PC-3 (cell line): Measurements from ENCODE around the gene FAM209B. TPM values are rescaled to one million over a fixed set of nuclear protein-coding genes. Genes with fewer than 3 reads are reported as not detected.

ENCODE experiments used
- ATAC-seq: fragments of 200-7000 bp; cut with Tn5 transposase; 2 replicates; pipeline ENCODE4 v1.9.1; 2020; ENCODE audit warnings: mild to moderate bottlenecking, moderate library complexity
- BruUV-seq: library from RNA; stranded (reverse); fragments of 400-500 nt; replicated peaks from 2 replicates; lab custom pipeline; 2021; lab: Mats Ljungman, UMichigan
- CTCF ChIA-PET: fragments of 300-600 bp; sonication (Branson Sonifier 250); formaldehyde crosslinking; loops from one replicate; lab custom pipeline; 2022; ENCODE audit warnings: antibody characterized with exemption; lab: Charles Lee
- POLR2A ChIA-PET: fragments of 300-600 bp; sonication (Branson Sonifier 250); formaldehyde crosslinking; loops from one replicate; lab custom pipeline; 2022; ENCODE audit warnings: antibody characterized with exemption; ENCODE audit not compliant: unreplicated experiment; lab: Charles Lee
- DNase-seq: peaks from one replicate; pipeline ENCODE4 v3.0.0-alpha.2; 2015
- H2AFZ ChIP-seq: fragments of 300-600 bp; sonication (generic); 2 replicates; pipeline ENCODE4 v1.6.0; 2016; ENCODE audit warnings: antibody characterized with exemption, low read length
- H3F3A ChIP-seq: fragments of 300-600 bp; sonication (generic); one replicate; pipeline ENCODE4 v1.6.0; 2017; ENCODE audit warnings: antibody characterized with exemption, low read length, control low read depth, mild to moderate bottlenecking; ENCODE audit not compliant: unreplicated experiment
- H3K27ac ChIP-seq: fragments of 300-600 bp; sonication (generic); 2 replicates; pipeline ENCODE4 v1.5.1; 2016; ENCODE audit warnings: mild to moderate bottlenecking, low read length
- H3K27me3 ChIP-seq: fragments of 300-600 bp; sonication (generic); 2 replicates; pipeline ENCODE4 v1.6.1; 2016; ENCODE audit warnings: low read length, mixed read lengths
- H3K36me3 ChIP-seq: fragments of 300-600 bp; sonication (generic); 2 replicates; pipeline ENCODE4 v1.6.1; 2016; ENCODE audit warnings: low read depth, mixed run types, low read length, mixed read lengths
- H3K4me1 ChIP-seq: fragments of 300-600 bp; sonication (generic); 2 replicates; pipeline ENCODE4 v1.5.1; 2016; ENCODE audit warnings: low read length; ENCODE audit not compliant: insufficient read depth
- H3K4me2 ChIP-seq: fragments of 300-600 bp; sonication (generic); 2 replicates; pipeline ENCODE4 v1.6.0; 2016; ENCODE audit warnings: low read length
- H3K4me3 ChIP-seq: fragments of 300-600 bp; sonication (generic); 2 replicates; pipeline ENCODE4 v1.5.1; 2016; ENCODE audit warnings: mild to moderate bottlenecking, low read length, mixed read lengths
- H3K79me2 ChIP-seq: fragments of 300-600 bp; sonication (generic); 2 replicates; pipeline ENCODE4 v1.6.1; 2017; ENCODE audit warnings: low read length, mixed read lengths
- H3K9ac ChIP-seq: fragments of 300-600 bp; sonication (generic); 2 replicates; pipeline ENCODE4 v1.6.0; 2016; ENCODE audit warnings: mild to moderate bottlenecking, low read length
- H3K9me2 ChIP-seq: fragments of 300-600 bp; sonication (generic); replicated peaks from 2 replicates; pipeline ENCODE4 v1.6.1; 2016; ENCODE audit warnings: mixed run types, low read length, mixed read lengths
- H3K9me3 ChIP-seq: fragments of 300-600 bp; sonication (generic); 2 replicates; pipeline ENCODE4 v1.6.1; 2016; ENCODE audit warnings: low read length, mixed read lengths
- H4K20me1 ChIP-seq: fragments of 300-600 bp; sonication (generic); 2 replicates; pipeline ENCODE4 v1.6.1; 2016; ENCODE audit warnings: low read length, mixed read lengths
- CTCF ChIP-seq: fragments of 300-600 bp; sonication (generic); conservative IDR thresholded peaks from 2 replicates; pipeline ENCODE4 v1.5.1; 2017; ENCODE audit warnings: antibody characterized with exemption, low read depth, mild to moderate bottlenecking, low read length
- EZH2 ChIP-seq: fragments of 300-600 bp; sonication (generic); IDR thresholded peaks from one replicate; pipeline ENCODE4 v1.6.1; 2017; ENCODE audit warnings: antibody characterized with exemption, mild to moderate bottlenecking, low read length; ENCODE audit not compliant: unreplicated experiment
- EZH2phosphoT487 ChIP-seq: fragments of 300-600 bp; sonication (generic); IDR thresholded peaks from 2 replicates; pipeline ENCODE4 v1.6.1; 2018; ENCODE audit warnings: mild to moderate bottlenecking, antibody characterized with exemption, low read length, borderline replicate concordance
- intact Hi-C: fragments of 100-400 bp; cut with micrococcal nuclease; formaldehyde crosslinking; loops from 2 replicates; pipeline ENCODE4 v1.9.0; 2023
- total RNA-seq: library from RNA; depleted of rRNA; stranded (reverse); fragments of >200 nt; gene quantifications from 2 replicates; pipeline ENCODE4 v1.2.3, GENCODE V29; 2014

The FAM209B gene
- total RNA-seq, 1 experiment from 2014 or later, result 0.58 TPM

GRCh38 chr20:56488566-56488965, 44.5 kb upstream of the FAM209B start:
- Histone ChIP-seq H3K36me3 (peaks cover 61% of the 10 kb centered on the region), H3F3A (no peaks in the 10 kb centered on the region), H3K9me2 (no peaks in the 10 kb centered on the region), H3K4me3 (no peak overlapping the region), H3K27ac (no peak overlapping the region), H3K9me3 (no peaks in the 10 kb centered on the region), H3K27me3 (no peaks in the 10 kb centered on the region), H3K79me2 (no peaks in the 10 kb centered on the region), H4K20me1 (0 out of 2 replicates have a peak, but pooled peaks cover 6% of the 10 kb centered on the region), H3K4me1 (no peaks in the 10 kb centered on the region), H3K9ac (no peak overlapping the region), H2AFZ (no peak overlapping the region), H3K4me2 (no peak overlapping the region)
- POLR2A ChIA-PET, result no interaction called here
- no TSS peak for BruUV-seq
- DNase-seq (no peak), ATAC-seq (no peak)
- CTCF ChIA-PET, result no interaction called here
- TF ChIP-seq CTCF, result no peak
- no peak for TF ChIP-seq EZH2
- intact Hi-C loops, result no loop called here

- H2AFZ ChIP-seq, result no peak overlapping the region
- H3K79me2 ChIP-seq, result 0 out of 2 replicates have a peak, but pooled peaks cover 4% of the 10 kb centered on the region
- no peaks in the 10 kb centered on the region for H3K4me1 ChIP-seq
- H3K9me3 ChIP-seq, result no peaks in the 10 kb centered on the region
- DNase-seq, result no peak
- H3K36me3 ChIP-seq, result peaks cover 31% of the 10 kb centered on the region; the same call in 1 of the 2 replicates
- TF ChIP-seq CTCF, result no peak
- no peak for TF ChIP-seq EZH2
- no peak for TF ChIP-seq EZH2phosphoT487
- H3K9ac ChIP-seq, result no peak overlapping the region
- H3K27me3 ChIP-seq, result no peaks in the 10 kb centered on the region
- ChIA-PET POLR2A (no interaction called here), CTCF (no interaction called here)
- no peaks in the 10 kb centered on the region for H3K9me2 ChIP-seq
- intact Hi-C loops, result no loop called here
- no peak overlapping the region for H3K27ac ChIP-seq
- H3K4me3 ChIP-seq, result no peak overlapping the region
- no TSS peak for BruUV-seq
- no peaks in the 10 kb centered on the region for H3F3A ChIP-seq
- H3K4me2 ChIP-seq, result no peak overlapping the region
- 0 out of 2 replicates have a peak, but pooled peaks cover 3% of the 10 kb centered on the region for H4K20me1 ChIP-seq
- ATAC-seq, result no peak
Measured at GRCh38 chr20:56501116-56501515, 31.9 kb upstream of the FAM209B start.

- ATAC-seq, result no peak
Measured at GRCh38 chr20:56503916-56504315, 29.1 kb upstream of the FAM209B start.

More at GRCh38 chr20:56503916-56504315, 29.1 kb upstream of the FAM209B start:
- CTCF ChIA-PET, result no interaction called here
- no peak for DNase-seq
- no peaks in the 10 kb centered on the region for H3K27me3 ChIP-seq
- no peaks in the 10 kb centered on the region for H3K9me2 ChIP-seq
- no peak overlapping the region for H3K27ac ChIP-seq
- H3K4me2 ChIP-seq, result no peak overlapping the region
- 0 out of 2 replicates have a peak, but pooled peaks cover 4% of the 10 kb centered on the region for H3K79me2 ChIP-seq
- intact Hi-C loops, result no loop called here
- H3K9ac ChIP-seq, result no peak overlapping the region
- no peak overlapping the region for H3K4me3 ChIP-seq
- no peak for TF ChIP-seq EZH2phosphoT487
- no peak for TF ChIP-seq CTCF
- no peak for TF ChIP-seq EZH2
- H3F3A ChIP-seq, result no peaks in the 10 kb centered on the region
- no peaks in the 10 kb centered on the region for H3K4me1 ChIP-seq
- POLR2A ChIA-PET, result no interaction called here
- no TSS peak for BruUV-seq
- no peak overlapping the region for H2AFZ ChIP-seq
- H4K20me1 ChIP-seq, result no peaks in the 10 kb centered on the region
- peaks cover 7% of the 10 kb centered on the region; the same call in 1 of the 2 replicates for H3K36me3 ChIP-seq
- no peaks in the 10 kb centered on the region for H3K9me3 ChIP-seq
